NCI-H345 treated with DMSO at 0.1 percent for 48 hours (cell line): ENCODE results near the gene H6PD.
A peak's percentile ranks its signal among the peaks of the same experiment; 100 is the strongest.

Source experiments
- DNase-seq: peaks from one replicate; lab custom pipeline; 2025; ENCODE audit not compliant: unreplicated experiment; lab: John Stamatoyannopoulos, UW

Gene H6PD

GRCh38 chr1:9234223-9235095 lies at the start of gene H6PD:
TSS of gene H6PD (plus strand) at chr1:9234774. CDS start at chr1:9244935, 10,161 bp downstream.
- DNase-seq = no peak

GRCh38 chr1:9186082-9186859 lies 48.3 kb upstream of the H6PD start:
- DNase-seq = no peak

GRCh38 chr1:9187004-9187403 lies 47.6 kb upstream of the H6PD start:
- no peak for DNase-seq

GRCh38 chr1:9190234-9190633 lies 44.3 kb upstream of the H6PD start:
- DNase-seq = no peak

- no peak for DNase-seq
These were observed 43.3 kb upstream of the H6PD start for GRCh38 chr1:9191231-9191630.

- DNase-seq = no peak
These were observed 41.9 kb upstream of the H6PD start for GRCh38 chr1:9192578-9193232.

- no peak for DNase-seq
These were observed 41.3 kb upstream of the H6PD start for GRCh38 chr1:9193233-9193625.

GRCh38 chr1:9194024-9194423 lies 40.5 kb upstream of the H6PD start:
- DNase-seq = no peak

GRCh38 chr1:9195651-9196050 lies 38.9 kb upstream of the H6PD start:
- no peak for DNase-seq

- peak; percentile 20 for DNase-seq
These were observed 38.2 kb upstream of the H6PD start for GRCh38 chr1:9196129-9197040.

GRCh38 chr1:9197186-9198099 lies 37.1 kb upstream of the H6PD start:
- no peak for DNase-seq

GRCh38 chr1:9198538-9199361 lies 35.8 kb upstream of the H6PD start:
- no peak for DNase-seq

GRCh38 chr1:9200441-9200840 lies 34.1 kb upstream of the H6PD start:
- DNase-seq = no peak

GRCh38 chr1:9201401-9202239 lies 33.0 kb upstream of the H6PD start:
- no peak for DNase-seq

- DNase-seq = no peak
These were observed 32.2 kb upstream of the H6PD start for GRCh38 chr1:9202240-9202870.

- no peak for DNase-seq
These were observed 31.0 kb upstream of the H6PD start for GRCh38 chr1:9203511-9203982.

- no peak for DNase-seq
These were observed 30.3 kb upstream of the H6PD start for GRCh38 chr1:9204156-9204720.
